ENCODE data around the gene MTARC1. TPM values are rescaled to one million over a fixed set of nuclear protein-coding genes. Genes with fewer than 3 reads are reported as not detected.

The MTARC1 gene
- total RNA-seq, 2 experiments from 2014 or later: not detected

DNA sequence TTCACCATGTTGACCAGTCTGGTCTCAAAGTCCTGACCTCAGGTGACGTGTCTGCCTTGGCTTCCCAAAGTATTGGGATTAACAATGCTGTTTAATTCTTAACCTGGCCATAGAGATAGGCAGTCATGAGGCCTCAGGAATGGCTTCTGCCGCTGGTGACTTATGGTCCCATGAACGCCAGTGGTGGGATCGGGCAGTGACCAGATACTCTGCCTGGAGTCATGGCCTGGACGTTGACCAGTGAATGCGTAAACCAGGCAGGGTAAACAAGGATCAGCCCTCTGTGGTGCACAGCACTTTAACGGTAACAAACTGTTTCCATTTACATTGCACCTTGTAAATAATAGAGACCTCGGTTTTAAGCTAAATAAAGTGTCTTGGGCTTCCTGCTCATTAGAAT lies 23.0 kb downstream of the MTARC1 start:
- DNase-seq (no peak), ATAC-seq (no peak)
- Mint-ChIP-seq H3K9me3 (ENCODE audit: insufficient read depth) (no peaks in the 10 kb centered on the region), H3K4me3 (no peak overlapping the region), H3K27me3 (ENCODE audit: low read depth) (peaks cover 8% of the 10 kb centered on the region), H3K27ac (no peak overlapping the region), H3K36me3 (ENCODE audit: low read depth) (no peaks in the 10 kb centered on the region), H3K4me1 (ENCODE audit: low read depth) (peaks cover 2% of the 10 kb centered on the region)
- POLR2A ChIA-PET: no interaction called here
- CTCF ChIA-PET: interaction anchor here (1.0 to 1.7 kb wide), 7 partner anchors 10 to 626 kb away, joined by 3 to 7 read pairs (median 4); no protein-coding TSS in a partner anchor

- H3K36me3 Mint-ChIP-seq (ENCODE audit: low read depth): no peaks in the 10 kb centered on the region
- H3K4me1 Mint-ChIP-seq (ENCODE audit: low read depth): peaks cover 2% of the 10 kb centered on the region
- H3K27ac Mint-ChIP-seq: no peak overlapping the region
- ChIA-PET CTCF (interaction anchor here (0.6 to 1.7 kb wide), 10 partner anchors 9 to 625 kb away, joined by 3 to 7 read pairs (median 4); no protein-coding TSS in a partner anchor), POLR2A (no interaction called here)
- peak overlapping the region; percentile 29 for H3K4me3 Mint-ChIP-seq
- H3K27me3 Mint-ChIP-seq (ENCODE audit: low read depth): peaks cover 8% of the 10 kb centered on the region
- DNase-seq: peak; percentile 79
- no peaks in the 10 kb centered on the region for H3K9me3 Mint-ChIP-seq (ENCODE audit: insufficient read depth)
- ATAC-seq: peak; percentile 98
These were observed 23.5 kb downstream of the MTARC1 start for GRCh38 chr1:220810179-220810653.

DNA sequence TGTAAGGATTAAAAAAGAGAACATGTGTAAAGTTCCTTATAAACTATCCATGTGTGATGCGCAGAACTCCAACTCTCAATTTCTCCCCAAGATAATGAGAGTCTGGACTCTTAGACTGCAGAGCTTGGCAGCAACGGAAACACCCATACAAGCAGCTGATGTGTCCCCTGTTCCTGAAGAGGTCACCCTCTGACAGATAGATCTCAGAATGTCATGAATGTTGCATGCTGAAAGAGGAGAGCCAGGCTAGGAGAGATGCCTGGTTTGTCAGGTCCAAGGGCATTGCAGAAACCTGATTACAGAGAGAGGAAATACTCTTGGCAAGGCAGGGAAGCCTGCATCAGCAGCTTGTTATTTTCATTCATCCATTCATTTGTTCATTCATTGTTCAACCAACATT lies 24.2 kb downstream of the MTARC1 start:
- H3K27me3 Mint-ChIP-seq (ENCODE audit: low read depth): peaks cover 8% of the 10 kb centered on the region
- H3K27ac Mint-ChIP-seq: no peak overlapping the region
- DNase-seq: no peak

GRCh38 chr1:220811695-220812094 lies 25.0 kb downstream of the MTARC1 start:
- Mint-ChIP-seq H3K9me3 (ENCODE audit: insufficient read depth) (no peaks in the 10 kb centered on the region), H3K27me3 (ENCODE audit: low read depth) (peaks cover 8% of the 10 kb centered on the region), H3K27ac (no peak overlapping the region), H3K4me3 (no peak overlapping the region), H3K4me1 (ENCODE audit: low read depth) (peaks cover 2% of the 10 kb centered on the region), H3K36me3 (ENCODE audit: low read depth) (no peaks in the 10 kb centered on the region)
- ChIA-PET CTCF (no interaction called here), POLR2A (no interaction called here)
- no peak for ATAC-seq
- DNase-seq: no peak

More for the DNA sequence above, 24.2 kb downstream of the MTARC1 start:
- Mint-ChIP-seq H3K36me3 (ENCODE audit: low read depth) (no peaks in the 10 kb centered on the region), H3K9me3 (ENCODE audit: insufficient read depth) (no peaks in the 10 kb centered on the region), H3K4me3 (no peak overlapping the region), H3K4me1 (ENCODE audit: low read depth) (peaks cover 2% of the 10 kb centered on the region)
- POLR2A ChIA-PET: no interaction called here
- CTCF ChIA-PET: interaction anchor here (0.6 to 1.7 kb wide), 9 partner anchors 8 to 624 kb away, joined by 3 to 7 read pairs (median 4); no protein-coding TSS in a partner anchor
- no peak for ATAC-seq

DNA sequence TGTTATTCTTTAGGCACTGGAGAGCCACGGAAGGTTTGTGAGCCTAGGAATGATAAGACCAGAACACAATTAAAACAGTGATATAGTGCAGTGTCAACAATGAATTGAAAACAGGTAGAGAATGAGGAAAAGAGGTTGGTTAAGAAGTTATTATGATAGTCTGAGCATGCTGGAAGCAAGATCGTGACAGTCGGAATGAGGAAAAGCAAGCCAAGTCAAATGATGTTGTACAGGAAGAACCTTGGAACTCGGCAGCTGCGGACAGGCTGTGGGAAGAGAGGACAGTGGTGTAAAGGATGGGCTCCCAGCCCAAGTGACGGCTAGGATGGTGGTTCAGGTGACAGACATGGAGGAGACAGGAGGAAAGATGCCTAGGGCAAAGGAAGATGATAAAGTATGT lies 25.6 kb downstream of the MTARC1 start:
- Mint-ChIP-seq H3K9me3 (ENCODE audit: insufficient read depth) (no peaks in the 10 kb centered on the region), H3K27me3 (ENCODE audit: low read depth) (peaks cover 8% of the 10 kb centered on the region), H3K36me3 (ENCODE audit: low read depth) (no peaks in the 10 kb centered on the region), H3K4me1 (ENCODE audit: low read depth) (peaks cover 2% of the 10 kb centered on the region), H3K4me3 (no peak overlapping the region), H3K27ac (no peak overlapping the region)
- CTCF ChIA-PET: no interaction called here
- ATAC-seq: no peak
- no peak for DNase-seq
- POLR2A ChIA-PET: no interaction called here

DNA sequence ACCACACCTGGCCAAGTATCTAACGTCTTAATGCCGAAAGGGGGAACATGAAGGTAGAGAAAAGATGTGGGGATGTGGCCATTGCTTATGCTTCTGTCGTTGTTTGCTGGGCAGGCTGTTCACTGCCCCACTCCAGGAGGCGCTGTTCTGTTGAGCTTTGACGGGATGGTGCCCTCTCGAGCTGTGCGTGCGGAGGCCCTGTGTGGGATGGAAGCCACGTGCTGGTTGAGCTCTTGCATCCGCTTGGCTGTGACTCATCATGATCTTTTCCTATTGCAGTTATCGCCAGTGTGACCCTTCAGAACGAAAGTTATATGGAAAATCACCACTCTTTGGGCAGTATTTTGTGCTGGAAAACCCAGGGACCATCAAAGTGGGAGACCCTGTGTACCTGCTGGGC lies 26.3 kb downstream of the MTARC1 start:
- POLR2A ChIA-PET: no interaction called here
- CTCF ChIA-PET: no interaction called here
- no peak overlapping the region for H3K4me3 Mint-ChIP-seq
- H3K27ac Mint-ChIP-seq: no peak overlapping the region
- peaks cover 2% of the 10 kb centered on the region for H3K4me1 Mint-ChIP-seq (ENCODE audit: low read depth)
- ATAC-seq (no peak), DNase-seq (no peak)
- H3K9me3 Mint-ChIP-seq (ENCODE audit: insufficient read depth): no peaks in the 10 kb centered on the region
- peaks cover 8% of the 10 kb centered on the region for H3K27me3 Mint-ChIP-seq (ENCODE audit: low read depth)
- H3K36me3 Mint-ChIP-seq (ENCODE audit: low read depth): no peaks in the 10 kb centered on the region

DNA sequence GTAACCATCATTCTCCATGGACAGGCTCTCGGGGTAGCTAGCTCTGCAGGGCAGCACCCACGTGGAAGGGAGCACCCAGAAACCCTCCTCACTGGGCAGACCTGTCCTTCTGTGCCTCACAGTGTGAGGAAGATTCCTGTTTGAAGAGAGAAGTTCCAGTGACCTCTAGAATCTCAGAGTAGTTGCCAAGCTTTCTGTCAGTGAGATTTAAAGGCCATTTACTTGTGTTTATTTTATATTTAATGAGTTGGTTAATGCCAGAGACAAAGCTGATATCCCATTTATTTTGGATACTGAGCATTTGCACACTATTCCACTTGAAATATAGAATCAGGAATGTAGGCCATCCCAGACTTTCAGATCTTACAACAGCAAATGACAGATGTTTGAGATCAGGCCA lies 28.7 kb downstream of the MTARC1 start:
- ATAC-seq: no peak
- CTCF ChIA-PET: interaction anchor here (1.0 kb wide), 1 partner anchor 8 kb away, joined by 3 read pairs; no protein-coding TSS in a partner anchor
- Mint-ChIP-seq H3K9me3 (ENCODE audit: insufficient read depth) (no peaks in the 10 kb centered on the region), H3K27me3 (ENCODE audit: low read depth) (peaks cover 8% of the 10 kb centered on the region), H3K4me3 (no peak overlapping the region), H3K36me3 (ENCODE audit: low read depth) (no peaks in the 10 kb centered on the region), H3K27ac (no peak overlapping the region), H3K4me1 (ENCODE audit: low read depth) (peaks cover 2% of the 10 kb centered on the region)
- DNase-seq: no peak
- POLR2A ChIA-PET: no interaction called here

DNA sequence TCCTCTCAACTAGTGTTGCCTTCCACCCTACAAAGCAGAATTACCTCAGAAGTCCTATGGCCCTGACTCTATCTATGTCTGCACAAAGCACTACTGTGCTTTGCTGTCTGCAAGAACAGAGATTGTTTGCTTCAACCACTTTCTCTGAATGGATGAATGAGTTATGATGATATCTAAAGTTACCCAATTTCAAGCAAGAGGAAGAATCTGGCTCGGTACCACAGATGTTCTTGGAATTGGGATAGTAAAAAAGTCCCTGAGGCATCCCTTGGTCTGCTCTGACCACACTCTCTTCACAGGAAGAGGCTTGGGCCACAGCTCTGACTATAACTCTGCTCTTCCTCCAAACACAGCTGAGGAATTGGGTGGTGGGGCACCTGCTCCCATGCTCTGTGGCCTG lies 31.2 kb downstream of the MTARC1 start:
- ATAC-seq (no peak), DNase-seq (no peak)
- Mint-ChIP-seq H3K4me1 (ENCODE audit: low read depth) (no peaks in the 10 kb centered on the region), H3K4me3 (no peak overlapping the region), H3K27me3 (ENCODE audit: low read depth) (peaks cover 2% of the 10 kb centered on the region), H3K36me3 (ENCODE audit: low read depth) (no peaks in the 10 kb centered on the region), H3K9me3 (ENCODE audit: insufficient read depth) (no peaks in the 10 kb centered on the region), H3K27ac (no peak overlapping the region)
- CTCF ChIA-PET: no interaction called here
- POLR2A ChIA-PET: no interaction called here

DNA sequence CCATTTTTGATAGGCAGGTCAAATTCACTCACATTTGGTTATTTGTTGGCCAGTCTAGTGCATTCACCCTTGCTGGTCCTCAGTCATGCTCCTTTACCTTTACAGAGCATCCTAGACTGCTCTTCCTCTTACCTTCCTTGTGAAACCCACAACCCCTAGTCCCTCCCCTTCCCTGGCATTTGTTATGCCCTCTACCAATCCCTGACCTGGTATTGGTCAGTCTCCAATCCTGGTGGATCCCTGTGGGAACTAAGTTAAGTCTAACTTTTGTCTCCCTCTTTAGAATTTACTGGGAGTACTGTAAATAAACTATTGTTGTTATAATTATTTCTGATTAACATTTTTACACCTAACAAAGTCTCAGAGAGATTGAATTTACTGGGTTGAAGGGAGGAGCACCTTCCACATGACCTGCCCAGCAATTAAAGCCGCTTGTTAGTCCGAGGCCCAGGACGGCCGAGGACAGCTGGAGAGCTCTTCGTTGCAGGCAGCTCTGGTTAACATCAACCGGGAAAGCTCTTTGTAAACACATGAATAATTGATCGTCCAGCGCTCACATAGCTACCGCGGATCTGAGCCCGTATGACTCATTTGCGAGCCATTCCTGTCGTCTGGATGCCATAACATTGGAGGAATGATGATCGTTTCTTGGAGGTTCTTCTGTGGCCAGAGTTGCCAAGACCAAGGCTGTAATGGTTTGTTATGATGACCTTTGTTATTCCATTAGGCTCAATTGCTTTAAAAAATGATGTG lies 31.9 kb downstream of the MTARC1 start:
- POLR2A ChIA-PET: no interaction called here
- H3K27ac Mint-ChIP-seq: no peak overlapping the region

DNA sequence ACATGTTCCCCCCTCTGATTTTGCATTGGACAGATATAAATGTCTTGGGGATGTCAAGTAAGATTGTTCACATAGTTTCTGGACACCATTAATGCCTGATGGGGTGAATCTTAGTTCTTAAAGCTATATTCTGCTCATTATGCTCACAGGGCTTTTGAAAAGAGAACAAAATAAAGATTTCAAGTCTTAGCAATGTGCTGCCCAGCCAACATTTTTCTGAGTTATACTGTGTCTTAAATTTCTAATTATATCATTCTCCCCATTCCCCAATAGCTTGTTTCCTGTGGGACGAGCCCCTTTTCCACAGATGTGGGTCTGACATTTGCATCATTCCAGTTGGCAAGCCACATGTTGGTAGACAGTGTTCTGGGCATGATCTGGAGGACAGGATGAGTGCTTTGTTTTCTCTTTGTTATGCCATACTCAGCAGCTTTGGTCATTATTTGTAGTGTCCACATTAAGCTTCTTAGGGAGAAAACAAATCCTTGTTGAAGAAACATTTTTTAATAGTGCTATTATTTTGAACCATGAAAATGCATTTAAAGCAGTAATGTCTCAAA lies 32.8 kb downstream of the MTARC1 start:
- Mint-ChIP-seq H3K4me3 (no peak overlapping the region), H3K36me3 (ENCODE audit: low read depth) (no peaks in the 10 kb centered on the region), H3K4me1 (ENCODE audit: low read depth) (no peaks in the 10 kb centered on the region), H3K27me3 (ENCODE audit: low read depth) (peaks cover 3% of the 10 kb centered on the region), H3K9me3 (ENCODE audit: insufficient read depth) (no peaks in the 10 kb centered on the region), H3K27ac (no peak overlapping the region)
- DNase-seq (no peak), ATAC-seq (no peak)
- ChIA-PET POLR2A (no interaction called here), CTCF (interaction anchor here (1.3 to 1.6 kb wide), 2 partner anchors 9 to 16 kb away, joined by 3 to 4 read pairs; no protein-coding TSS in a partner anchor)

More for the DNA sequence above, 31.9 kb downstream of the MTARC1 start:
- DNase-seq (no peak), ATAC-seq (no peak)
- CTCF ChIA-PET: interaction anchor here (1.3 to 1.6 kb wide), 2 partner anchors 8 to 15 kb away, joined by 3 to 4 read pairs; no protein-coding TSS in a partner anchor
- Mint-ChIP-seq H3K9me3 (ENCODE audit: insufficient read depth) (no peaks in the 10 kb centered on the region), H3K4me3 (no peak overlapping the region), H3K27me3 (ENCODE audit: low read depth) (peaks cover 2% of the 10 kb centered on the region), H3K4me1 (ENCODE audit: low read depth) (no peaks in the 10 kb centered on the region), H3K36me3 (ENCODE audit: low read depth) (no peaks in the 10 kb centered on the region)

DNA sequence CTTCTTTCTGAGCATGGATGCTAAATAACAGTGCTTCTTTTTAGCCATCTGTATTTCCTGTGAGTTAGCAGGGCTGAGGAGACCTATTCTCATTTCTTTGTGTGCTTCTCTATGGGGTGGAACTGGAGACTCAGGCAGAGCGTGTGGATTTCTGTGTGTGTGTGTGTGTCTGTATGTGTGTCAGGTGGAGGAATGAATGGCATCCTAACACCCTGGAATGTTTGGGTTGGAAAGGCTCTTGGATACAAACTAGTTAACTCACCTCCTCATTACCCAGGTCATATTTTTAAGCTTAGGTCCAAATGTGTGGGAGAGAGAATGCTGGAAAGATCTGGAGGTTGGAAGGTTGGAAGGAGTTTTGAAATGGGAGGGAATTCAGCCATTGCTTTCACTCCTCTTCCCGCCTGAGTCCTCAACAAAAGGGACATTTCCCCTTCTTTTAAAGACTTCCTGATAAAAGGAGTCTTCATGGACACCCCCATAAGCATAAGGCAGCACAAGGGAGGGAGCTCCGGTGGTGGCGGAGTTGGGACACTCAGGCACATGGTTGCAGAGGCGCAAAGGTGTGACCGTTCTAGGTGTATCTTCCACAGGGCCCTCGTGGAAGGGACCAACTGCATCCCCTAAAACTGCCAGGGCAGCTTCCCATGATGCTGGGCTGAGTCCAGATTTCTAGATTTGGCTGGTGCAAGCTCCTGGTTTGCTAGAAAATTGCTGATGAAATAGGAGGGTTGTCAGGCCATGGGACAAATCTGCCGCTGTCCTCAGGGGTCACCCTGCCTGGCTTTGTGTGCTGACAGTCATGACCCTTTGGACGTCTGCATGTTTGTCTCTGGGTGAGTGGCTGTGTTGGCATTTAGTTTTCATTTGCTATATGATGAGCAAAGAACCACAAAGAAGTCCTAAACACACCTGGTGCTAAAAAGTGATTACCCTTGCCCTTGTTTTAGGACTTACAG lies 37.6 kb downstream of the MTARC1 start:
- ATAC-seq (no peak), DNase-seq (no peak)
- CTCF ChIA-PET: no interaction called here
- Mint-ChIP-seq H3K9me3 (ENCODE audit: insufficient read depth) (no peaks in the 10 kb centered on the region), H3K27me3 (ENCODE audit: low read depth) (peaks cover 3% of the 10 kb centered on the region), H3K4me1 (ENCODE audit: low read depth) (no peaks in the 10 kb centered on the region), H3K27ac (no peak overlapping the region), H3K4me3 (no peak overlapping the region), H3K36me3 (ENCODE audit: low read depth) (no peaks in the 10 kb centered on the region)
- POLR2A ChIA-PET: no interaction called here

Data from activated CD8-positive, alpha-beta T cell treated with anti-CD3 and anti-CD28 coated beads, Interleukin-2, amount 10 ng/mL, durations not matched to agents 7 days and 5 days (primary cell).